AG04449 (cell line): ENCODE data around the gene EIF1AD.
A peak's percentile ranks its signal among the peaks of the same experiment; 100 is the strongest.

Source experiments
- CTCF ChIA-PET: fragments of 350-600 bp; formaldehyde crosslinking; extraction: SDS; loops from one replicate; lab custom pipeline; 2021; ENCODE audit warnings: antibody characterized with exemption; lab: Yijun Ruan, JAX
- POLR2A ChIA-PET: fragments of 400-600, 350-600 bp; formaldehyde crosslinking; extraction: SDS; loops from one replicate; lab custom pipeline; 2020; ENCODE audit warnings: antibody characterized with exemption, inconsistent platforms; lab: Yijun Ruan, JAX
- DNase-seq: peaks from one replicate; pipeline ENCODE4 v3.0.0-alpha.2; 2010; ENCODE audit warnings: low read depth, low spot score
- H3K4me3 ChIP-seq: 2 replicates; pipeline ENCODE4 v1.5.1; 2011; ENCODE audit warnings: low read depth, mild to moderate bottlenecking, control low read depth, low read length
- TF ChIP-seq, protein P1 (sequence below): IDR thresholded peaks from one replicate; pipeline ENCODE4 v1.5.1; 2011; ENCODE audit warnings: mild to moderate bottlenecking, moderate library complexity, low read length, control low read depth, inconsistent platforms; ENCODE audit not compliant: insufficient read depth; ENCODE audit errors: missing control alignments

Gene EIF1AD, protein sequence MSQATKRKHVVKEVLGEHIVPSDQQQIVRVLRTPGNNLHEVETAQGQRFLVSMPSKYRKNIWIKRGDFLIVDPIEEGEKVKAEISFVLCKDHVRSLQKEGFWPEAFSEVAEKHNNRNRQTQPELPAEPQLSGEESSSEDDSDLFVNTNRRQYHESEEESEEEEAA

DNA sequence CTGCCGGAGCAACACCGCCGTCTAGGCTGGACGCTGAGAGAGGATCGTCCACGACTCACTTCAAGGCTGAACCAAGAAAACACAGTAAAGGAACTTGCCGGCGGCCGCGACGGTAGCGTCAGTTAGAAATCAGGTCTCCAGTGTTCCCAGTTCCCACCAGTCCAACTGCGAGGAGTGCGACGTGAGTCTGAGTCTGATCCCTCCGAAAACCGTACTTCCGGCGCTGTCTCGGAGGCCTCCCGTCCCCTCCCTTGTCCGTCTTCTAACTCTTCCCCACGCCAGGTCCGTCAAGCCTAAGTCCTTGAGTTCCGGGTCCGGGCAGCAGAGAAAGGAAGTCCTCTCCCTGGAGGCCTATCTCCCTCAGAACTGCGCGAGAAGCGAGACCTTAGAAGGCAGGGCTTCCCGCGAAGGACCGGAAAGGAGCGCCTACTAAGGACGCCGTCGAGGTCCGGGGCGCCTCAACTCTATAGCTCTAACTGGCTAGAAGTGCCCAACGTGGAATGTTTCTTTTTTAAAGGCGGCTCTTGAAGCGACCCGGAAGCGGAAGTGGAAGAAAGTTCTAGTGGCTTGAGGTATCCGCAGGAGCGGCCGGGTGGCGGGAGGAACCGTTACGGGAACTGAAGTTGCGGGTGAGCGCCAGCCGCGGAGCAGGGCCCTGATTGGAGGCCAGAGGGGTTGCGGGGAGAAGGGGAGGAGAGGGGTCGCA, at the start of gene EIF1AD, which contains the start of gene BANF1:
EIF1AD (minus strand) TSS at position 216 of the 706 bp plus-strand sequence. CDS start 1,768 bp downstream, outside the sequence.
BANF1 (plus strand) TSS at position 562 of the 706 bp plus-strand sequence. CDS start 748 bp downstream, outside the sequence.
- TF ChIP-seq, protein P1, sequence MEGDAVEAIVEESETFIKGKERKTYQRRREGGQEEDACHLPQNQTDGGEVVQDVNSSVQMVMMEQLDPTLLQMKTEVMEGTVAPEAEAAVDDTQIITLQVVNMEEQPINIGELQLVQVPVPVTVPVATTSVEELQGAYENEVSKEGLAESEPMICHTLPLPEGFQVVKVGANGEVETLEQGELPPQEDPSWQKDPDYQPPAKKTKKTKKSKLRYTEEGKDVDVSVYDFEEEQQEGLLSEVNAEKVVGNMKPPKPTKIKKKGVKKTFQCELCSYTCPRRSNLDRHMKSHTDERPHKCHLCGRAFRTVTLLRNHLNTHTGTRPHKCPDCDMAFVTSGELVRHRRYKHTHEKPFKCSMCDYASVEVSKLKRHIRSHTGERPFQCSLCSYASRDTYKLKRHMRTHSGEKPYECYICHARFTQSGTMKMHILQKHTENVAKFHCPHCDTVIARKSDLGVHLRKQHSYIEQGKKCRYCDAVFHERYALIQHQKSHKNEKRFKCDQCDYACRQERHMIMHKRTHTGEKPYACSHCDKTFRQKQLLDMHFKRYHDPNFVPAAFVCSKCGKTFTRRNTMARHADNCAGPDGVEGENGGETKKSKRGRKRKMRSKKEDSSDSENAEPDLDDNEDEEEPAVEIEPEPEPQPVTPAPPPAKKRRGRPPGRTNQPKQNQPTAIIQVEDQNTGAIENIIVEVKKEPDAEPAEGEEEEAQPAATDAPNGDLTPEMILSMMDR: no peak
- H3K4me3 ChIP-seq: peak within 1 kb of the TSS; percentile 94
- POLR2A ChIA-PET: interaction anchor here (0.5 to 1.4 kb wide), 7 partner anchors 9 to 142 kb away, joined by 3 to 6 read pairs (median 4); partner anchors contain the start of genes EFEMP2 and MUS81
- CTCF ChIA-PET: interaction anchor here (0.9 to 4.6 kb wide), 7 partner anchors 10 to 117 kb away, joined by 3 to 23 read pairs (median 3); partner anchors contain the start of gene CST6
- peak; percentile 88 for DNase-seq

DNA sequence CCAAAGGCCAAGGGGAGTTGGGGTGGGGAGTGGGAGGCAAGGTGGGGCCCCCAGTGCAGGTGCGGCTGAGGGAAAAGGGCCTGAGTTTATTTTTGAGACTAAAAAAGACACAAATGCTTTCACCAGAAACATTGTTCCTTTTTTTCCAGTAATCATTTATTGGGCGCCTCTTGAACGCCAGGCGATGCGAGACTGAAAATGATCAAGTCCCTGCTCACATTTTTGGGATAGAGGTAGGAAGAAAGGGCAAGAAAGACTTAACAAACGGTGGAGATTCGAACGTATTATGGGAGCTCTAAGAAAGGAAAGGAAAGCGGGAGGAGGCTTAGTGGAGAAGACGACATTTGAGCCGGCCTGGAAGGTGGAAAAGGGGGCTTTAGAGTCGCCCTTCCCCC, 49.4 kb upstream of the EIF1AD start:
- ChIA-PET CTCF (interaction anchor here (1.5 to 12.6 kb wide), 7 partner anchors 7 to 163 kb away, joined by 4 to 345 read pairs (median 9); partner anchors contain the start of genes CATSPER1 and FIBP), POLR2A (interaction anchor here (1.0 to 1.7 kb wide), 3 partner anchors 11 to 20 kb away, joined by 3 to 6 read pairs (median 4); no protein-coding TSS in a partner anchor)
- DNase-seq: no peak
- TF ChIP-seq, protein P1: no peak
- peak overlapping the region; percentile 95 for H3K4me3 ChIP-seq

DNA sequence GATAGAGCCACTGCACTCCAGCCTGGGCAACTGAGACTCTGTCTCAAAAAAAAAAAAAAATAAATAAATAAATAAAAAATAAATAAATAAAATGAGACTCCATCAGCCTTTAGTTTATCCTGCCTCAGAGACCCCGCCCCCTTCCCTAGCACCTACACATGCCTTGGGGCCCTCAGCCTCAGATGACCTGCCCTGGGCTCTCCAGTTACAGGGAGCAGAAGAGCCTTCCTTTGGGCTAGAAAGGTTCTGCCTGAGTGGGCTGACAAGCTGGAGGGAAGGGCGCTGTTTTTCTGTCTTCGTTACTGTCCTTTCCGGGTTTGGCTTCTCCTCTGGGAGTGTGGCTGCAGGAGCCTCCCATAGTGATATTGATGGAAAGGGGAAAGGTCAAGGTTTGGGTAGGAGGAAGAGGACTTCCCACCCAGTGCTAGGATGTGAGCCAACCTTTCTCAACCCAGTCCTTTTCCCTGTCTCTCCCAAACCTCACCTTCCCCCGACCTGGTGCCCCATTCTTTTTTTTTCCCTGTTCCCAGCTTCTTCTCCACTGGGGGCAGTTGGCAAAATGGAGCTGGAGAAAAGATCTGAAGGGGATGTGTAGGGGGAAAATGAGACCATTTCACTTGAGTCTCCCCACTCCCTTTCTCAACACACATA, 48.7 kb upstream of the EIF1AD start:
- POLR2A ChIA-PET: interaction anchor here (0.6 kb wide), 1 partner anchor 387 kb away, joined by 3 read pairs; no protein-coding TSS in a partner anchor
- H3K4me3 ChIP-seq: no peak overlapping the region
- no peak for DNase-seq
- TF ChIP-seq, protein P1: no peak
- CTCF ChIA-PET: interaction anchor here (1.8 to 12.6 kb wide), 6 partner anchors 6 to 28 kb away, joined by 4 to 345 read pairs (median 16); partner anchors contain the start of gene CATSPER1

DNA sequence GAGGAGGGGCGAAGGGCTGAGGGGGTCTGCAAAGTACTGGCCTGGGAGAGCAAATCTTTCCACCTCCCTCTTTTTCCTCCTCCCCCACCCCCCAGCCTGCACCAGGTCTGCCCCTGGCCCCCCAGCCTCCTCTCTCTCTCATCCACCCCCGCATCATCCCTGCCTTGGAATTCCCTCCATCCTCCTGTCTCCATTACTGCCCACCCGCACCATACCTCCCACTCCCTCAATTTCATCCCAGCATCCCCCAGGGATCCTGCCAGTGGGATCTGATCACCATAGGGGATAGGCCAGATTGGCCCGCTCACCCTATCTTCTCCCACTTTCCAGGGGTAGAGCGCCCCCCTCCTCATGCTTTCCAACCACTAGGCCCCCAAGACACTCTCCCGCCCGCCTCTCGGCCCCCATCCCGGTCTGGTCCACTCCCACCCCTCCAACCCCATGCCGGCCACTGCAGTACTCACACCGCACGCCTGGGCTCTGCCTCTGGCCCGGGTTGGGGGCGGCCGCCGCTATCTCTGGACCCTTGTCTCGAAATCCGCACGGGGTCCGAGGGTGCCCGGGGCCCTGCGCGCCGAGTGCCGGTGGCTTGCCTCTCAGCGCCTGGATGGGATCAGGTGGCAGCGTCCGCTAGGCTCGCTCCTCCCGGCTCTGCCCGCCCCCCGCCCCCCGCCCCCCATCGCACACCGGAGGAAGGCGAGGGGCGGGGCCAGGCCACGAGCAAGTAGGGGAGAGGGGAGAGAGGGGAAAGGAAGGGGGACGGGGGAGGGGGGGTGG, 46.8 kb upstream of the EIF1AD start, which contains the start of gene GAL3ST3:
GAL3ST3 (minus strand) TSS at position 615 of the 777 bp plus-strand sequence. CDS start 3,746 bp downstream, outside the sequence.
- CTCF ChIA-PET: interaction anchor here (1.3 to 12.6 kb wide), 10 partner anchors 8 to 163 kb away, joined by 4 to 345 read pairs (median 50); partner anchors contain the start of genes CATSPER1, FIBP and PACS1
- POLR2A ChIA-PET: no interaction called here
- TF ChIP-seq, protein P1: no peak
- H3K4me3 ChIP-seq: peak within 1 kb of the TSS; percentile 18; the same call in 1 of the 2 replicates
- no peak for DNase-seq

DNA sequence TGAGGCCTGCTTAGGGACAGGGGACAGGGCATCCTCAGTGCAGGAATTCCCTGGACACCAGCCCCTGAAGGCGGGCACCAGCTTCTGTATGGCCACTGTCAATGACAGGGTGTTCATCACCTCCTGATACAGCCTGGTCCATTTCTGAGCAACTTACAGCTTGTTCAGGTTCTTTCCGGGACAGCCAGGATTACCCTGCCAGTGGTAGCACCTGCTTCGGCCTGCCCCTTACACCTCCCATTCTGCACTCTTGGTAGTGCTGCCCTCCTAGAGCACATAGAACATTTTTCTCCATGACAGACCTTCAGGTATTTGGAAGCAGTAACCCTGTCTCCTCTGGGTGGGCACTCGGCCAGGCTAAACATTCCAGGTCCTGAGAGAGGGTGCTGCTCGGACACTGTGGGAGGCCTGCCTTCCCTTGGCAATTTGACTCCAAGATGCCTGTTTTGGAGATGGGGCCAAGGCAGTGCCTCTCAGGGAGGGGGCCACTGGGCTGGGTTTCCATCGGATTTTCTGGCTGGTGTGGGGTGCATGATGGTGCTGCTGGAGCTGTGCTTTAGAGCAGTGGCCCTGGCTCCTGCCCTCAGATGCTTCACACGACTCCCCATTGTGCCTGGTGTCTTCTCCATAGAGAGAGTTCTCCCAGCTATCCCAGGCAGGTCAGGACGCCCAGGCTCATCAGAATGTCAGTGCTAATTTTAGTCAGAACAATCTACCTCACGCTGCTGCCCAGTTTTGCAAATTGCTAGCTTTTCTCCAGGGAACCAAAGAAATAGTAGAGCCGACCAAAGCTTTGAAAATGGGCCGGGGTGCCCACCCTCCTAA, 45.8 kb upstream of the EIF1AD start:
- DNase-seq: no peak
- H3K4me3 ChIP-seq: no peak overlapping the region
- TF ChIP-seq, protein P1: no peak
- ChIA-PET CTCF (interaction anchor here (1.1 to 8.5 kb wide), 6 partner anchors 12 to 162 kb away, joined by 3 to 118 read pairs (median 66); partner anchors contain the start of genes CATSPER1, FIBP and PACS1), POLR2A (no interaction called here)
